Testis (tissue), 2 donors: ENCODE data around the gene PDIK1L.

Source experiments
- POLR2A ChIP-seq: fragments of 450-650 bp; IDR thresholded peaks from one replicate; pipeline ENCODE4 v1.6.1; 2017; ENCODE audit warnings: antibody characterized with exemption, mild to moderate bottlenecking, moderate library complexity
- TF ChIP-seq, protein P1 (sequence below), 3 experiments: fragments of 450-650 bp in 2 of 3; fragments of 200-600 bp in 1 of 3; sonication (generic) in 1 of 3; IDR thresholded peaks; one replicate each; pipeline ENCODE4 v1.5.1; 2016 to 2019; ENCODE audit warnings: antibody characterized with exemption in 3 of 3, mild to moderate bottlenecking in 2 of 3, moderate library complexity in 1 of 3

DNA sequence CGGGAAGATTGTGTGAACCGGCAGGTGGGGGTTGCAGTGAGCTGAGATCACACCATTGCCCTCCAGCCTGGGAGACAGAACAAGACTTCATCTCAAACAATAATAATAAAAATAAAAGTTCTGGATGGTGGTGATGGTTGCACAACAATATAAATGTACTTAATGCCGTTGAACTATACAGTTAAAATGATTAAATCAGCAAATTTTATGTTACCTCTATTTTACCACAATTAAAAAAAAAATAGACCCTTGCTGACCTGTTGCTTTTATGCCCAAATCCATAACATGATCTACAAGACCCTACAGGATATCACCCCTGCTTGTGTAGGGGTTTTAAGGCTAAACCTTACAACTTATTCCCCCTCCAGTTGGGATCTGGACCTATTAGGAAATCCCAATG is 11.8 kb upstream of the PDIK1L start:
- TF ChIP-seq, protein P1, sequence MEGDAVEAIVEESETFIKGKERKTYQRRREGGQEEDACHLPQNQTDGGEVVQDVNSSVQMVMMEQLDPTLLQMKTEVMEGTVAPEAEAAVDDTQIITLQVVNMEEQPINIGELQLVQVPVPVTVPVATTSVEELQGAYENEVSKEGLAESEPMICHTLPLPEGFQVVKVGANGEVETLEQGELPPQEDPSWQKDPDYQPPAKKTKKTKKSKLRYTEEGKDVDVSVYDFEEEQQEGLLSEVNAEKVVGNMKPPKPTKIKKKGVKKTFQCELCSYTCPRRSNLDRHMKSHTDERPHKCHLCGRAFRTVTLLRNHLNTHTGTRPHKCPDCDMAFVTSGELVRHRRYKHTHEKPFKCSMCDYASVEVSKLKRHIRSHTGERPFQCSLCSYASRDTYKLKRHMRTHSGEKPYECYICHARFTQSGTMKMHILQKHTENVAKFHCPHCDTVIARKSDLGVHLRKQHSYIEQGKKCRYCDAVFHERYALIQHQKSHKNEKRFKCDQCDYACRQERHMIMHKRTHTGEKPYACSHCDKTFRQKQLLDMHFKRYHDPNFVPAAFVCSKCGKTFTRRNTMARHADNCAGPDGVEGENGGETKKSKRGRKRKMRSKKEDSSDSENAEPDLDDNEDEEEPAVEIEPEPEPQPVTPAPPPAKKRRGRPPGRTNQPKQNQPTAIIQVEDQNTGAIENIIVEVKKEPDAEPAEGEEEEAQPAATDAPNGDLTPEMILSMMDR (IDR thresholded peaks at IDR 0.05), result no peak
- TF ChIP-seq POLR2A, result no peak
